Endothelial cell of umbilical vein (primary cell): ENCODE data around the gene GABRR3.

Experiments
- EZH2 ChIP-seq: IDR thresholded peaks from 2 replicates; pipeline ENCODE4 v1.6.1; 2012; ENCODE audit warnings: borderline replicate concordance, low read depth, mild to moderate bottlenecking, moderate library complexity, low read length, inconsistent platforms; ENCODE audit not compliant: severe bottlenecking
- FOS ChIP-seq: IDR thresholded peaks from 2 replicates; pipeline ENCODE4 v1.6.1; 2011; ENCODE audit warnings: mild to moderate bottlenecking, low read length, moderate library complexity, borderline replicate concordance; ENCODE audit not compliant: insufficient read depth
- POLR2A ChIP-seq: IDR thresholded peaks from 2 replicates; pipeline ENCODE4 v1.6.1; 2012; ENCODE audit warnings: low read depth, mild to moderate bottlenecking, control low read depth, low read length
- POLR2AphosphoS5 ChIP-seq: IDR thresholded peaks from 2 replicates; pipeline ENCODE4 v1.6.1; 2012; ENCODE audit warnings: low read depth, mild to moderate bottlenecking, control low read depth, low read length, moderate library complexity; ENCODE audit not compliant: insufficient read depth
- TF ChIP-seq, protein P1 (sequence below), 2 donors: IDR thresholded peaks; 1 replicate in 1 of 2; 2 replicates in 1 of 2; pipeline ENCODE4 v1.5.1; 2011; ENCODE audit warnings: low read length in 2 of 2, mild to moderate bottlenecking in 2 of 2, moderate library complexity in 2 of 2, control low read depth in 1 of 2, inconsistent platforms in 1 of 2, low read depth in 1 of 2; ENCODE audit not compliant: insufficient read depth in 1 of 2; ENCODE audit errors: extremely low read depth in 1 of 2
- TF ChIP-seq, protein P2 (sequence below): IDR thresholded peaks from 2 replicates; pipeline ENCODE4 v1.6.1; 2011; ENCODE audit not compliant: insufficient read depth, insufficient read length

DNA sequence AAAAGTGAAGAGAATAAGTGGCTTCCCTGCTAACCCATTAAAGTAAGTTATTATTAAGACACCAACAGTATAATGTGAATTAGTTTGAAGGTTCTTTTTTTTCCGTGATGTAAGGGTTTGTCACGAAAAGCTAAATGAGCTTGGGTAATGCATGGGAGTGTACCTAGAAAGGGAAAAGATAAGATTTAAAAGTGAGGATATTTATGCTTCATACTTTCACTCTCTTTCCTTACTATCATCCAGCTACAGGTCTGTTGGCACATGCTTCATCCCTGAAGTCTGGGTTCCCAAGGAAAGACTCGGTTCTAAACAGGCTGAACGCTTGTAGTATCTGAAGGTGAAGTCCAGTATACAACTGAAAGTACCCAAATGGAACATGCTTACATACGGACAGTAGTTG is 36.0 kb downstream of the GABRR3 start:
- TF ChIP-seq, protein P1, sequence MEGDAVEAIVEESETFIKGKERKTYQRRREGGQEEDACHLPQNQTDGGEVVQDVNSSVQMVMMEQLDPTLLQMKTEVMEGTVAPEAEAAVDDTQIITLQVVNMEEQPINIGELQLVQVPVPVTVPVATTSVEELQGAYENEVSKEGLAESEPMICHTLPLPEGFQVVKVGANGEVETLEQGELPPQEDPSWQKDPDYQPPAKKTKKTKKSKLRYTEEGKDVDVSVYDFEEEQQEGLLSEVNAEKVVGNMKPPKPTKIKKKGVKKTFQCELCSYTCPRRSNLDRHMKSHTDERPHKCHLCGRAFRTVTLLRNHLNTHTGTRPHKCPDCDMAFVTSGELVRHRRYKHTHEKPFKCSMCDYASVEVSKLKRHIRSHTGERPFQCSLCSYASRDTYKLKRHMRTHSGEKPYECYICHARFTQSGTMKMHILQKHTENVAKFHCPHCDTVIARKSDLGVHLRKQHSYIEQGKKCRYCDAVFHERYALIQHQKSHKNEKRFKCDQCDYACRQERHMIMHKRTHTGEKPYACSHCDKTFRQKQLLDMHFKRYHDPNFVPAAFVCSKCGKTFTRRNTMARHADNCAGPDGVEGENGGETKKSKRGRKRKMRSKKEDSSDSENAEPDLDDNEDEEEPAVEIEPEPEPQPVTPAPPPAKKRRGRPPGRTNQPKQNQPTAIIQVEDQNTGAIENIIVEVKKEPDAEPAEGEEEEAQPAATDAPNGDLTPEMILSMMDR (IDR thresholded peaks at IDR 0.05; ENCODE audit: extremely low read depth in 1 of 2, insufficient read depth in 1 of 2, low read depth in 1 of 2, low read length in 2 of 2) = no peak
- TF ChIP-seq POLR2A (no peak), EZH2 (no peak), POLR2AphosphoS5 (no peak), FOS (no peak)
- TF ChIP-seq, protein P2, sequence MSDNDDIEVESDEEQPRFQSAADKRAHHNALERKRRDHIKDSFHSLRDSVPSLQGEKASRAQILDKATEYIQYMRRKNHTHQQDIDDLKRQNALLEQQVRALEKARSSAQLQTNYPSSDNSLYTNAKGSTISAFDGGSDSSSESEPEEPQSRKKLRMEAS = no peak
